GM18499 (cell line): ENCODE measurements around the gene GLIPR1L1.
"Not testable (repeated sequence)": the region's sequence is repeated elsewhere in the genome, so short reads cannot be mapped to it uniquely, and the experiment has no call there.

ENCODE experiments used
- ATAC-seq: cut with Tn5 transposase; IDR thresholded peaks from one replicate; pipeline ENCODE4 v1.9.1; 2021; ENCODE audit warnings: moderate number of reproducible peaks; ENCODE audit not compliant: insufficient read depth, unreplicated experiment

Gene GLIPR1L1

GRCh38 chr12:75346215-75346614 lies 11.7 kb downstream of the GLIPR1L1 start:
- ATAC-seq: not testable (repeated sequence)

- ATAC-seq: no peak
Observed at GRCh38 chr12:75349946-75350345, 15.5 kb downstream of the GLIPR1L1 start.

- ATAC-seq: no peak
Observed at GRCh38 chr12:75350413-75350812, 15.9 kb downstream of the GLIPR1L1 start.

GRCh38 chr12:75354011-75354410 lies 19.5 kb downstream of the GLIPR1L1 start:
- ATAC-seq: no peak

GRCh38 chr12:75360920-75361319 lies 26.4 kb downstream of the GLIPR1L1 start:
- no peak for ATAC-seq

GRCh38 chr12:75361408-75361807 lies 26.9 kb downstream of the GLIPR1L1 start:
- no peak for ATAC-seq

- no peak for ATAC-seq
Observed at GRCh38 chr12:75364919-75365318, 30.4 kb downstream of the GLIPR1L1 start.

- no peak for ATAC-seq
Observed at GRCh38 chr12:75366629-75367028, 32.2 kb downstream of the GLIPR1L1 start.

GRCh38 chr12:75374971-75375370 lies 40.5 kb downstream of the GLIPR1L1 start:
- ATAC-seq: no peak

GRCh38 chr12:75378354-75378753 lies 43.9 kb downstream of the GLIPR1L1 start:
- no peak for ATAC-seq

- no peak for ATAC-seq
Observed at GRCh38 chr12:75389061-75389460, 54.6 kb downstream of the GLIPR1L1 start.

- ATAC-seq: no peak
Observed at GRCh38 chr12:75389706-75390105, 55.2 kb downstream of the GLIPR1L1 start.

GRCh38 chr12:75390156-75390898 lies 55.9 kb downstream of the GLIPR1L1 start:
- peak; percentile 2 for ATAC-seq

GRCh38 chr12:75390899-75391538 lies 56.5 kb downstream of the GLIPR1L1 start, which contains the start of gene GLIPR1L2:
Gene GLIPR1L2 (plus strand): TSS chr12:75391089. CDS start chr12:75391117, 28 bp downstream.
- ATAC-seq: peak; percentile 92

- ATAC-seq: no peak
Observed at GRCh38 chr12:75404231-75404630, 69.8 kb downstream of the GLIPR1L1 start.

GRCh38 chr12:75407683-75408082 lies 73.2 kb downstream of the GLIPR1L1 start:
- no peak for ATAC-seq

GRCh38 chr12:75409830-75410229 lies 75.4 kb downstream of the GLIPR1L1 start:
- ATAC-seq: no peak

- no peak for ATAC-seq
Observed at GRCh38 chr12:75414671-75415070, 80.2 kb downstream of the GLIPR1L1 start.

- ATAC-seq: no peak
Observed at GRCh38 chr12:75419841-75420240, 85.4 kb downstream of the GLIPR1L1 start.
